Loucy (cell line): ENCODE results near the gene CELF2.

Source experiments
- H2AFZ ChIP-seq: fragments of 200-600 bp; sonication (generic); 2 replicates; pipeline ENCODE4 v1.6.0; 2016; ENCODE audit warnings: antibody characterized with exemption, mild to moderate bottlenecking, low read length, moderate library complexity
- H3F3A ChIP-seq: fragments of 200-600 bp; 2 replicates; pipeline ENCODE4 v1.6.0; 2016; ENCODE audit warnings: antibody characterized with exemption, low read depth, mild to moderate bottlenecking
- H3K27me3 ChIP-seq: fragments of 200-600 bp; sonication (generic); 2 replicates; pipeline ENCODE4 v1.6.1; 2014; ENCODE audit warnings: low read length, mild to moderate bottlenecking; ENCODE audit not compliant: insufficient read depth, poor library complexity, severe bottlenecking
- H3K36me3 ChIP-seq: fragments of 200-600 bp; sonication (generic); 2 replicates; pipeline ENCODE4 v1.6.1; 2016; ENCODE audit warnings: low read length; ENCODE audit not compliant: insufficient read depth
- H3K4me1 ChIP-seq: fragments of 200-600 bp; sonication (generic); 2 replicates; pipeline ENCODE4 v1.5.1; 2014; ENCODE audit warnings: low read length, mild to moderate bottlenecking; ENCODE audit not compliant: insufficient read depth, poor library complexity, severe bottlenecking
- H3K4me2 ChIP-seq: fragments of 200-600 bp; sonication (generic); 2 replicates; pipeline ENCODE4 v1.6.0; 2014; ENCODE audit warnings: antibody characterized with exemption, low read length, low read depth, mild to moderate bottlenecking; ENCODE audit not compliant: poor library complexity, severe bottlenecking
- H3K4me3 ChIP-seq: fragments of 200-600 bp; sonication (generic); 2 replicates; pipeline ENCODE4 v1.5.1; 2014; ENCODE audit warnings: low read length, mild to moderate bottlenecking, mixed read lengths; ENCODE audit not compliant: poor library complexity, severe bottlenecking
- H3K79me2 ChIP-seq: fragments of 200-600 bp; sonication (generic); 2 replicates; pipeline ENCODE4 v1.6.1; 2014; ENCODE audit warnings: low read length; ENCODE audit not compliant: insufficient read depth
- H3K9ac ChIP-seq: fragments of 200-600 bp; sonication (generic); 2 replicates; pipeline ENCODE4 v1.6.0; 2014; ENCODE audit warnings: mild to moderate bottlenecking, low read depth, low read length, moderate library complexity; ENCODE audit not compliant: poor library complexity, severe bottlenecking
- H3K9me2 ChIP-seq: fragments of 200-600 bp; sonication (generic); replicated peaks from 2 replicates; pipeline ENCODE4 v1.6.1; 2016; ENCODE audit warnings: low read depth, low read length, mixed read lengths
- H3K9me3 ChIP-seq: fragments of 200-600 bp; sonication (generic); 2 replicates; pipeline ENCODE4 v1.6.1; 2014; ENCODE audit warnings: mild to moderate bottlenecking, antibody characterized with exemption, low read length, low read depth; ENCODE audit not compliant: insufficient read depth
- H4K20me1 ChIP-seq: fragments of 200-600 bp; sonication (generic); 2 replicates; pipeline ENCODE4 v1.6.0; 2014; ENCODE audit warnings: antibody characterized with exemption, low read length, mild to moderate bottlenecking; ENCODE audit not compliant: insufficient read depth, poor library complexity, severe bottlenecking
- CTCF ChIP-seq: fragments of 200-600 bp; sonication (generic); conservative IDR thresholded peaks from 2 replicates; pipeline ENCODE4 v1.5.1; 2014; ENCODE audit warnings: mild to moderate bottlenecking, antibody characterized with exemption, low read length
- EZH2phosphoT487 ChIP-seq: fragments of 200-600 bp; IDR thresholded peaks from 2 replicates; pipeline ENCODE4 v1.6.1; 2018; ENCODE audit warnings: antibody characterized with exemption, mild to moderate bottlenecking, moderate library complexity, borderline replicate concordance

CELF2 gene

GRCh38 chr10:11282661-11283060 lies 265.0 kb downstream of the CELF2 start:
- Histone ChIP-seq H3F3A (no peaks in the 10 kb centered on the region), H4K20me1 (no peaks in the 10 kb centered on the region), H3K27me3 (no peaks in the 10 kb centered on the region), H3K4me3 (no peak overlapping the region), H3K79me2 (no peaks in the 10 kb centered on the region), H3K4me1 (no peaks in the 10 kb centered on the region), H3K9me3 (no peaks in the 10 kb centered on the region), H3K9me2 (no peaks in the 10 kb centered on the region), H3K9ac (no peak overlapping the region), H3K36me3 (peaks cover 91% of the 10 kb centered on the region; the same call in 1 of the 2 replicates), H2AFZ (no peak overlapping the region), H3K4me2 (no peak overlapping the region)
- TF ChIP-seq EZH2phosphoT487 (no peak), CTCF (no peak)

GRCh38 chr10:11284291-11285085 lies 266.8 kb downstream of the CELF2 start:
- H3K9me3 ChIP-seq, result no peaks in the 10 kb centered on the region
- TF ChIP-seq EZH2phosphoT487 (no peak), CTCF (no peak)
- no peak overlapping the region for H3K4me3 ChIP-seq
- H3K4me1 ChIP-seq, result no peaks in the 10 kb centered on the region
- no peaks in the 10 kb centered on the region for H3K79me2 ChIP-seq
- no peak overlapping the region for H3K9ac ChIP-seq
- no peaks in the 10 kb centered on the region for H3K9me2 ChIP-seq
- no peak overlapping the region for H2AFZ ChIP-seq
- no peaks in the 10 kb centered on the region for H4K20me1 ChIP-seq
- no peaks in the 10 kb centered on the region for H3F3A ChIP-seq
- H3K27me3 ChIP-seq, result no peaks in the 10 kb centered on the region
- H3K36me3 ChIP-seq, result peaks cover 91% of the 10 kb centered on the region; the same call in 1 of the 2 replicates
- H3K4me2 ChIP-seq, result no peak overlapping the region

GRCh38 chr10:11285171-11285570 lies 267.5 kb downstream of the CELF2 start:
- H3K79me2 ChIP-seq, result no peaks in the 10 kb centered on the region
- H3K4me3 ChIP-seq, result no peak overlapping the region
- H4K20me1 ChIP-seq, result no peaks in the 10 kb centered on the region
- no peak overlapping the region for H3K4me2 ChIP-seq
- peaks cover 91% of the 10 kb centered on the region; the same call in 1 of the 2 replicates for H3K36me3 ChIP-seq
- H3F3A ChIP-seq, result no peaks in the 10 kb centered on the region
- no peak overlapping the region for H3K9ac ChIP-seq
- H2AFZ ChIP-seq, result no peak overlapping the region
- H3K4me1 ChIP-seq, result no peaks in the 10 kb centered on the region
- no peak for TF ChIP-seq EZH2phosphoT487
- no peaks in the 10 kb centered on the region for H3K27me3 ChIP-seq
- H3K9me3 ChIP-seq, result no peaks in the 10 kb centered on the region
- no peaks in the 10 kb centered on the region for H3K9me2 ChIP-seq
